ENCODE results near the gene PPFIA1.

DNA sequence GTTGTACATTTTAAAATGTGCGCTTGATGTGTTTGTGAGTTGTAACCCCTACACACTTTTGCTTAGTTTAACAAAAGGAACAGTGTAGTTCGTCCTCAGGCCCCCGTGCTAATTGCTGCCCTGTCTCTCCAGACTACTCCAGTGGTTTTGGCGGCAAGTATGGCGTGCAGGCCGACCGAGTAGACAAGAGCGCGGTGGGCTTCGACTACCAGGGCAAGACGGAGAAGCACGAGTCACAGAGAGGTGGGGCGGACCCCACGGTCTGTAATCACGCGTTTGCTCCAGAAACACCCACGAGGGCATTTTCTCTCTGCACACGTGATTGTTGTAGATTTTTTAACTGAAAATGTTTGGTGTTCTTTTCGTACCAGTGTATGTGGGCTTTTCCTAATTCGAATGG is 146.4 kb downstream of the PPFIA1 start:
- TF ChIP-seq, protein P1, sequence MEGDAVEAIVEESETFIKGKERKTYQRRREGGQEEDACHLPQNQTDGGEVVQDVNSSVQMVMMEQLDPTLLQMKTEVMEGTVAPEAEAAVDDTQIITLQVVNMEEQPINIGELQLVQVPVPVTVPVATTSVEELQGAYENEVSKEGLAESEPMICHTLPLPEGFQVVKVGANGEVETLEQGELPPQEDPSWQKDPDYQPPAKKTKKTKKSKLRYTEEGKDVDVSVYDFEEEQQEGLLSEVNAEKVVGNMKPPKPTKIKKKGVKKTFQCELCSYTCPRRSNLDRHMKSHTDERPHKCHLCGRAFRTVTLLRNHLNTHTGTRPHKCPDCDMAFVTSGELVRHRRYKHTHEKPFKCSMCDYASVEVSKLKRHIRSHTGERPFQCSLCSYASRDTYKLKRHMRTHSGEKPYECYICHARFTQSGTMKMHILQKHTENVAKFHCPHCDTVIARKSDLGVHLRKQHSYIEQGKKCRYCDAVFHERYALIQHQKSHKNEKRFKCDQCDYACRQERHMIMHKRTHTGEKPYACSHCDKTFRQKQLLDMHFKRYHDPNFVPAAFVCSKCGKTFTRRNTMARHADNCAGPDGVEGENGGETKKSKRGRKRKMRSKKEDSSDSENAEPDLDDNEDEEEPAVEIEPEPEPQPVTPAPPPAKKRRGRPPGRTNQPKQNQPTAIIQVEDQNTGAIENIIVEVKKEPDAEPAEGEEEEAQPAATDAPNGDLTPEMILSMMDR (IDR thresholded peaks at IDR 0.05), result no peak
- no peak for TF ChIP-seq EP300 (IDR thresholded peaks at IDR 0.05)
- TF ChIP-seq POLR2A (IDR thresholded peaks at IDR 0.05), result no peak
